Stomach (tissue), 4 donors: ENCODE results near the gene WLS.

Experiments used
- EP300 ChIP-seq: sonication (generic); formaldehyde crosslinking; IDR thresholded peaks from one replicate; pipeline ENCODE4 v1.6.1; 2017; ENCODE audit warnings: antibody characterized with exemption
- POLR2AphosphoS5 ChIP-seq, 3 donors: sonication (generic); formaldehyde crosslinking; IDR thresholded peaks; one replicate each; pipeline ENCODE4 v1.6.1; 2016; ENCODE audit warnings: antibody characterized with exemption in 3 of 3
- TF ChIP-seq, protein P1 (sequence below), 7 experiments: fragments of 450-650 bp in 4 of 7; fragments of 200-600 bp in 3 of 7; sonication (generic) in 3 of 7; IDR thresholded peaks; one replicate each; pipeline ENCODE4 v1.5.1; 2016 to 2019; ENCODE audit warnings: antibody characterized with exemption in 7 of 7, control low read depth in 2 of 7, mild to moderate bottlenecking in 1 of 7

DNA sequence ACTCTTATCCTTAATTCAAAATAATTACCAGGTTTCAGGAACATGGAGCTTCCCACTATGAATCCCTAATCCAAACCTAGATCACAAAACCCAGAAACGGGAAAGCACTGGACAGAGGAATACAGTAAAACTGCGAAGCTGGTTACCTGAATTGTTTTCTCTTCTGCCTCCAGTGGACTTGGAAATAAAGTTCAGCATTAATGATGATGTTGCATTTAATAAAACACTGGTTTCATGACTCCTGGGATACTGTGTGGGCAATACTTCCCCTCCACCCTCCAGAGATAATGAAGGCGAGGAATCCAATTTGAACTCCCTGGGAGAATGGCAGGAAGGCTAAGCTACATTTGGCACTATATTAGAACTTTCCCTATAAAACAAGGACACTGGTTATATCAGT is 65.1 kb downstream of the WLS start:
- TF ChIP-seq, protein P1, sequence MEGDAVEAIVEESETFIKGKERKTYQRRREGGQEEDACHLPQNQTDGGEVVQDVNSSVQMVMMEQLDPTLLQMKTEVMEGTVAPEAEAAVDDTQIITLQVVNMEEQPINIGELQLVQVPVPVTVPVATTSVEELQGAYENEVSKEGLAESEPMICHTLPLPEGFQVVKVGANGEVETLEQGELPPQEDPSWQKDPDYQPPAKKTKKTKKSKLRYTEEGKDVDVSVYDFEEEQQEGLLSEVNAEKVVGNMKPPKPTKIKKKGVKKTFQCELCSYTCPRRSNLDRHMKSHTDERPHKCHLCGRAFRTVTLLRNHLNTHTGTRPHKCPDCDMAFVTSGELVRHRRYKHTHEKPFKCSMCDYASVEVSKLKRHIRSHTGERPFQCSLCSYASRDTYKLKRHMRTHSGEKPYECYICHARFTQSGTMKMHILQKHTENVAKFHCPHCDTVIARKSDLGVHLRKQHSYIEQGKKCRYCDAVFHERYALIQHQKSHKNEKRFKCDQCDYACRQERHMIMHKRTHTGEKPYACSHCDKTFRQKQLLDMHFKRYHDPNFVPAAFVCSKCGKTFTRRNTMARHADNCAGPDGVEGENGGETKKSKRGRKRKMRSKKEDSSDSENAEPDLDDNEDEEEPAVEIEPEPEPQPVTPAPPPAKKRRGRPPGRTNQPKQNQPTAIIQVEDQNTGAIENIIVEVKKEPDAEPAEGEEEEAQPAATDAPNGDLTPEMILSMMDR (IDR thresholded peaks at IDR 0.05): no peak
- TF ChIP-seq POLR2AphosphoS5 (IDR thresholded peaks at IDR 0.05) (no peak), EP300 (no peak)
